GM18520 (cell line): ENCODE data around the gene LHX3.

Experiments
- ATAC-seq: cut with Tn5 transposase; IDR thresholded peaks from one replicate; pipeline ENCODE4 v1.9.1; 2021; ENCODE audit not compliant: unreplicated experiment

Gene LHX3

DNA sequence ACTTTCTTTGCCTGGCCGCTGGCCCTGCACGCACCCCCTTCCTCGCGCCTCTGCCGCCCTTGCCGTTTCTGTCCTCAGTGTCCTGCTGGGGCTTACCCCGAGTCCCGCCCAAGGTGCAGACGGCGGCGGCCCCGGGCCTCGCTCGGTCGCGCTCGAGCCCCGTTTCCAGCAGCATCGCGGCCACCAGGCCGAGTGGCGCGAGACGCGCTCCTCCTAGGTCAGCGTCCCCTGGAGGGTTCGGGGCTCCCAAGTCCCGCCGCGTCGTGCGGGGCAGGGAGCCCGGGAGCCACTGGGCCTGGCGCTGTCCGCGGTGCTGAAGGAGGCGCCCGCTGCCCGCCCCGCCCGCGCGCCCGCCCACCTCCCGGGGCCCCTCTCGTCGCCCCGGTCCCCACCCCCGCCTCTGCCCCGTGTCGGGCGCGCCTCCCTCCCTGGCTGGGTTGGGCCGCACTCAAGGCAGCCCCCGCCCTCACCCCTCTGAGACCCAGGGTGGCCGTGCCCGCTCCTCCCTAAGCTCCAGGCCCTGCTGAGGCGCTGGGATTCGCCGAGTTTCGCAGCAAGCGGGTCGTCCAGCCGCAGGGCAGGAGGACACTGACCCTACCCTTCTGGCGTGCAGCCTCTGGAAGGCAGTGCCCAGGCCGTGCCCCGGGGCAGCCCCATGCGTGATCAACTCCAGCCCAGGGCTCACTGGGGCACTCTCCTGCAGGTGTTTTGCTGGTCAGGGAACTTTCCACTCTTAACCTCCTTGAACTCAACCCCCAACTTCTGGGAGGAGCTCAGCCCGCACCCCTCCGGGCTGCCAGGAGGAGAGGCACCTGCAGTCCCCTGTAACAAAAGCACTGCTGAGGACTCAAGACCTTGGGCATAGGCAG, at the start of gene LHX3:
TSS of gene LHX3 (minus strand) at position 291 of the 869 bp plus-strand sequence. CDS start at position 175, 116 bp downstream.
- ATAC-seq, result no peak

DNA sequence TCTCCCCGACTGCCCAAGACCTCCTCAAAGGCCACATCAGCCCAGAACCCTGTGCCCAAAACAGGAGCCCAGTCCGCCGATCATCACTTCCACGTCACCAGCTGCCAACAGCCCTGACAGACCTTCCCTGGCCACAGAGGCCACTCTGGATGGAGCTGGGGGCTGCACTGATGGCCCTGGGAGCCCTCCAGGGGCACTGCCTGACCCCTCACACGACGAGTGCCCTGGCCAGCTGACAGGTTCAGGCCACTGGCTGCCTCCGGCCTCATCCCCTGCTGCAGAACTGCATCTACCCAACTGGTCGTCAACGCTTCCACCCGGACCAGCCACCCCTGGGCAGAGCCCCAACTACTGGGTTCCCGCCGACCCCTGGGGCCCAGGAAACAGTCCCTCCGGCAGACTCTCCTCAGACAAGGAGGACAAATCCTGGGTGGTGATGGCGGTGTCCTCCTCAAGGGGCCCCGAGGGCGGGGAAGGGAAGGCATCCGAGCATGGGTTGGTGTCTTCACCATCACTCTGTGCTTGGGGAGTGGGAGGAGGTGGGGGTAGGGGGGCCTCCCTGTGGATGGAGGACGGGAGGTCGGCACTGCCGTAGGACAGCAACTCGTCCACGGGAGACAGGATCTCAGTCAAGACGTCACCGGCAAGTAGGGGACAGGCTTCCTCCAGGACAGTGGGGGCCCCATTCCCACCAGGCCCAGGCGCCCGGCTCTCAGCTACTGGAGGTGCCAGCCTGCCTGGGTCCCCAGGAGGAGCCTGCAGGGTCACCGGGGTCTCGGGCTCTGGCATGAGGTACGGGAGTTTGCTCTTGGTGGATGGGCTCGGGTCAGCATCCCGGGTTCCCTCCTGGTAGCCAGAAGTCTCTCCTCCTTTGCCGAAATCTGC, 48.6 kb upstream of the LHX3 start:
- ATAC-seq, result no peak

DNA sequence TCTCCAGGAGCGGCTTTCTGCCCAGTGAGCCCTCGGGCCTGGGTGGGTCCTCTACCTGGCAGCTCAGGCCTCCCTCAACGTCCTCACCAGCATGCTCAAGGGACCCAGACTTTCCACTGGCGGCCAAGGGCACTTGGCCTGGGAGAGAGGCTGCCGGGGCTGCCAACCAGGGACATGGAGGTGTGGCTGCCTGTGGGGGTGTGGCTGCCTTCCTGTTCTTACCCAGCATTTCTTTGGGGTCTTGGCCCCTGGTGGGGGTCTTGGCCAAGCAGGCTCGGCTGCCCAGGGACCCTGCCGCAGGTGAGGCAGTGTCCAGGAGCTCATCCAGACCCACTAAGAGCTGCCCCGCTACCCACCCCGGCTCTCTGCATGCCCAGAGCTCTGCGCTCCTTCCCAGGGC, 47.9 kb upstream of the LHX3 start:
- ATAC-seq, result no peak

DNA sequence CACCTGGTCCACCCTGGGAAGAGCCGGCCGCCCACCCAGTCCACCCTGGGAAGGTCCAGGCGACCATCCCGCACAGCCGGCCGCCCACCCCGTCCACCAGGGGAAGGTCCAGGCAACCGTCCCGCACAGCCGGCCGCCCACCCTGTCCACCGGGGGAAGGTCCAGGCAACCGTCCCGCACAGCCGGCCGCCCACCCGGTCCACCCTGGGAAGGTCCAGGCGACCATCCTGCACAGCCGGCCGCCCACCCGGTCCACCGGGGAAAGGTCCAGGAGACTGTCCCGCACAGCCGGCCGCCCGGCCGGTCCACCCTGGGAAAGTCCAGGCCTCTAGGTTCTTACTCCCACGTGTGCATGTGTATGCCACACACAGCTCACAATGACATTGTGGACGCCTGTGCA, 47.4 kb upstream of the LHX3 start:
- ATAC-seq, result no peak

DNA sequence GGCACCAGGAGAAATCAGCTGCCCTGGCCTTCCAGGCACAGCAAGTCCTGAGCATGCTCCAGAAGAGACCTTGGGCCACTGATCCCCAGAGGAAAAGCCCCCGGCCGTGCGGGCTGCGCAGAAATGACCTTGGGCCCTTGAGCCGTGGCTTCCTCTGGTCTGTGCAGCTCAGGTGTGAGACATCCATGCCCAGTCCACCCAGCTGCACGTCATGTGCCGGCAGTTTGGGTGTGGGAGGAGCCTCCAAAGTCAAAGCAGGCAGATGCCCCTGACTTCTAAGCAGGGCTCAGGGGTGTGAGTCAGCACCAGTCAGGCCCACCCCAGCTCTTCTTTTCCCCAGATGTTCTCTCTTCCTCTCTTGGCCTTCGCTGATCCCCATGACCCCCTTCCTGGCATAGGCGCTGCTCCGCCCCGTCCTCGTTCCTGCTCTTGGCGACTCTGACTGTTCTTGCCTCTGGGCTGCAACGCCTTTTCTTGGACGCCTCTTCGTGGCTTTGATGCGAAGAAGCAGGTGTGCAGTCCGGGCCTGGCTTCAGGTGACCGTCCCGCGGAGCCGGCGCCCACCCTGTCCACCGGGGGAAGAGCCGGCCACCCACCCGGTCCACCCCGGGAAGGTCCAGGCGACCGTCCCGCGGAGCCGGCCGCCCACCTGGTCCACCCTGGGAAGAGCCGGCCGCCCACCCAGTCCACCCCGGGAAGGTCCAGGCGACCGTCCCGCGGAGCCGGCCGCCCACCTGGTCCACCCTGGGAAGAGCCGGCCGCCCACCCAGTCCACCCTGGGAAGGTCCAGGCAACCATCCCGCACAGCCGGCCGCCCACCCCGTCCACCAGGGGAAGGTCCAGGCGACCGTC, 46.6 kb upstream of the LHX3 start:
- no peak for ATAC-seq

DNA sequence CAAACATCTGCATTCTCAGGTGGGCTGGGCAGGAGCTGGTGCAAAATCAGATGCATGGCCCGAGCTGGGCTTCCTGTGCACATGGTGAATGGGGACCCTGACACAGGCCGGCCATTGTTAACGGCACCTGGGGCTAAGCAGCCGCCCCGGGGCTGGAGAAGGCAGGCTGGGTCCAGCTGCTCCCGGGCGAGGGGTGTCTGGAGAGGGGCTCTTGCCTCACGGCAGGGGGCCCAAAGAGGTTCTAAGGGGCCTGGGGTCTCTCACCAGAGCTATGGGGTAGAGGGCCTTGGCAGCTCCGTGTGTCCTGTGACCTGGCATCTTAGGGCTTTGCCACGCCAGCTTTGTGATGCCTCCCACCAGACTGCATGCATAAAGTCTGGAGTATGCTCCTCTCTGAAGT, 45.7 kb upstream of the LHX3 start:
- ATAC-seq, result no peak

DNA sequence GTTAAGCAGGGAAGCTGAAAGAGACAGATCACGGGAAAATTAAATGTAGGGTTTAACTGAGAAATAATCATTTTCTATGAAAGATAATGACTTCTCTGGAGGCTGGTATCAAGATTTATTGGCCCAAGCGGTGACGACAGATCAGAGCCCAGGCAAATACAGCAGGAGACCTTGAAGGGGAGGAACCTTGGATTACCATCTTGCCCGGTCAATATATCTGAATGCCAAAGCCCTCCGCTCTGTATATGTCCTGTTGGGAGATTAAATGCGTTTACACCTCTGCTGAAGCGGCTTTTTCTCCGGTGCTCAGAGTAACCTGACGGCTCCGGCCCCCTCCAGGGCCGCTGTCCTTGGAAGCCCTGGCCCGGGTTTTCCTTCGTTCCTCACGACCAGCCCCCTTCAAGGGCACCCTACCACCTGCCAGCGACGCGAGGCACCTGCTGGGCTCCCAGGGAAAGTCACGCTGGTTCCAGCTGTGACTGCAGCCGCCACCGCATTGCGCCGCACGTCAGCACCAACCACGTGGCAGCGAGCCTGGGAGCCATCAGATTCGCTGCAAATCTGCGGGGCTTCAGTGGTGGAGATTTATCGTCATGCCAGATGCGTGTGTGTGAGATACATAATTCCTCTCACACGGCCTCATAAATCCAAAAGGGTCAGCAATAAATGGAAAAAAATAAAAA, 45.1 kb upstream of the LHX3 start:
- ATAC-seq, result no peak

DNA sequence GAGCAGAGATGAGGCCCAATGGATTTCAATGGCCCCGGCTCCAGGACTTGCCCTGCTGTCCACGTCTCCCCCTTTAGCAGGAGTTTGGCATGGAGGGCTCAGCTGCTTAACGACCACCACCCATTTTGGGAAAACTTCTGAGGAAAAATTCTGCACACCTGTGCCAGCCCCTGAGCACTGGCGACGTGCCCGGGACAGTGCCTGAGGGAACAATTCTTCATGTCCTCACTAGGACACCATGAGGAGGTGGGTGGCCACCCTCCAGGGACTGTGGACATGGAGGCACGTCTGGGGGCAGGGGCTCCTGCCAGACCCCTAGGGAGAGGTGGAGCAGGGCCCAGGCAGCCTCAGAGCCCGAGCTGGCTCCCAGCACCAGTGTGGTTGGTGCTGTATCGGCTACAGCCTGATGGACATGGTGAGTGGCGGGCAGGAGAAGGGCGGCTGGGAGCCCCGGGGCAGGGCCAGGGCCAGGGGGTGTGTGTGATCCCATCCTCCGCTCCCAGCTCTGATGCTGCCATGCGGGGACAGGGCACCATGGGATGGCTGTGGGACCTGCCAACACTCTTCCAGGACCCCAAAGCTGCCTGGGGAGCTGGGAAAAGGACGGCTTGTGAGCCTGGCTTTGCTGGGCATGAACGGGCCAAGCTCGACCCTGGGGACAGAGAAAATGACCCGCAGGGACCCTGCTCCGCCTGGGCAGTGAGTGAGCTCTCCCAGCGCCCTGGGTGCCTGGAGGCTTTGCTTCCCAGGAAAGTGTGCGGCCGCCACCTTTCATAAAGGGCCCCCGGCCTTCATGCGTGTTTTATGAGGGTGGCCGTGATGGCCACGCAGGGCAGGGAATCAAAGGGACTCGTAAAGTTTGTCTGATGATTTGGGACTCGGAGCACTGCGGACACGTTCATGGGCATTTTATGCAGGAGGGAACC, 44.3 kb upstream of the LHX3 start:
- ATAC-seq, result no peak

DNA sequence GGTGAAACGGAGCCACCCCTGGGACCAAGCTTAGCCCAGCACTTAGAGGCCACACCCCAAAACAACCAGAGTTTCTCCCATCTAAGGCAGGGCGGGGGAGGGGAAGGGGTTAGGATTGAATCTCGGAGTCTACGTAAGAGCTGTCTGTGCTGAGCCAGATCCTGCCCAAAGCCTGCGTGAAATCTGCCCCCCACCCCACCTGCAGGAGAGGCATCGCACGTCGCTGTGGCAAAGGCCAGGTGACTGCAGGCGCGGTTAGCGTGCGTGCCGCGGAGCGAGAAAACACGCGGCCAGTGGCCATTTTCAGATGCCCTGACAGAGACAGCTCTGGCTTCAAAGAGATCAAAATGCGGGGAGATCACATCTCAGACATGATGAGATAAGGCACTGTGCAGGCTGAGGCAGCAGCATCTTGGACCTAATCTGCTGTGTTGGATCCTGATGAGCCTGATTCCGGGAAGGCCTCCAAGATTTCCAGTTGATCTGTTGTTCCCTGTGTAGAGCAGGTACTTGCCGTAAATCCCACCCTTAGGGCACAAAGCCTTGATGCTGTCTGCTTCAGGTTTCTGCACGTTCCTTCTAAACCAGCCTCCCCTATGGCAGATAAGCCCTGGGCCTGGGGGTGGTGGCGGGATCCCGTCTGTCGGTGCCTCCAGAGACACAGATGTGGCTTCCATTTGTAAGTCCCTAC, 43.2 kb upstream of the LHX3 start:
- no peak for ATAC-seq

DNA sequence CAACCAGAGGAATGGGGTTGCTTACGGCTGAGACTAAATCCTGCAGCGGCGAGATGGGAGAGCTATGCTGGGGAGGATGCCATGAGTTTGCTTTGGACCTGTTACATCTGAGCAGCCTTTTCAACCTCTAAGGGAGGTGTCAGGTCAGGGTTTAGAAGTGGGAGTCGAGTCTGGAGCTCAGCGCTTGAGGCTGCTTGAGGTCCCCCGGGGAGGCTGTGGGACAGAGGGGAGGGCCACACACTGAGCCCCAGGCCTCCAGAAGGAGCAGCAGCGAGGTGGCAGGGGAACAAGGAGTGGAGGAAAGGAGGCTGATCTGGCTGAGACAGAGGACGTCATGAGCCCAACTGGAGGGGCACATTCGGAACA, 42.6 kb upstream of the LHX3 start:
- no peak for ATAC-seq

DNA sequence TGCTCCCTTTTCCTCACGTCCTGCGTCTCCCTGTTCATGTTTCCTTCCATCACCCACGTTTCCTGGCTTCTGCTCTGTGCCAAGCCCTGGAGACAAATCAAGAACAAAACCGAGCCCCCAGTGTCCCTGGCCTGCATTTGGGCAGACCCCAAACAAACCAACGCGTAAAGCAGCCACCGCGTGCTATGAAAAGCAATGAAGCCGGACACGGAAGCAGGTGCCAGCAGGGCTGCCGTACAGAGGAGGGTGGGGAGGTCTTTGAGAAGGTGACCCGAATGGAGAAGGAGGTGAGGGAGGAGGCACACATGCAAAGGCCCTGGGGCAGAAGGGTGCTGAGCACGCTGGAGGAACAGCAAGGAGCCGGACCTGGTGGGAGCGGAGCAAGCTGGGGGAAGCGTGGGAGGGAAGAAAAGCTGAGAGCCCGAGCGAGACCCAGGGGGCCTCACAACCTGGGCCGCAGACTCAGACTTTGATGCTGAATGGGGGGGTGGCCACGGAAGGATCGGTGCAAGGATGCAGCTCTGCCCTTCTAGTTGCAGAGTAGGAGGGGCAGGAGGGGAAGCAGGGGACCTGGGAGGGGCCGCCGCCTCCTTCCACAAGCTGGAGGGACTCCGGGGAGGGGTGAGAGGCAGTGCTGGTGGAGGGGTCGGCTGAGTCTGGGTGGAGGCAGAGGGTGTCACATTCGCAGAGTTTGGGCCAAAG, 42.1 kb upstream of the LHX3 start:
- ATAC-seq, result no peak

DNA sequence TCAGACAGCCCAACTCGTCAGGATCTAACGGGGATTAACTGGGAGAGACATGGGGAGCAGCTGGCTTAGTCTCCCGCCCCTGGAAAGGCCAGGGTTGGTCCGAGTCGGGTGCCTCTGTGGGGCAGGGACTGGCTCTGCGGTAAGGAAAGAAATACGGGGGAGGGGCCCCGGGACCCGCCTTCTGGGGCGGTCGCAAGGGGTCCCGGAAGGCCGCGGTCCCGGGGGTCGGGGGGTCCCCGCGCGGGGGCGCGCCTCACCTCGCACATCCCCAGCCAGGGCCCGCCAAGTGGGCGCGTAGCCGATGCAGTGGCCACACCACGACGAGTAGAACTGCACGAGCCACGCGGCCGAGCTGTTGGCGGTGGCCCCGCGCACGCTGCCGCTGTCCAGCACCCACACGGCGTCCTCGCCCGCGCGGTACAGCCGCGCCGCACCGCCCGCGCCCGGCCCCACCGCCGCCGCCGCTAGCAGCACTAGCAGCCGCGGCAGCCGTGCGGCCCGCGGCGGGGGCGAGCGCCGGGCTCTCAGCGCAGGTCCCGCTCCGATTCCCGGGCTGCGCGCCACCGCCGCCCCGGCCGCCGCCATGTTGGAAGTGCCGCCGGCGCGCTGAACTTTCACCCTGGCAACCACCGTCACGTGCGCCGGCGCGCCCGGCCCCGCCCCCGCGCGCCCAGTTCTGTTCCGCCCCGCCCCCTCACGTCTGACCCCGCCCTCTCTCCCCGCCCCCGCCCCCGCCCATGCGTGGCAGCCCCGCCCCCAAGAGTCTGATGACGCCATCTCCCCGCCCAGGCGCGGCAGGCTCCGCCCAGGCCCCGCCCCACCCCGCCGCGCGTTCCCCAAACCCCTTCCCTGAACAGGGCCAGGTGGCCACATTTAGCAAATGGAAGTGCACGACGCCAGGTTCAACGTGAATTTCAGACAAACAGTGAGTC, 40.6 kb upstream of the LHX3 start, which contains the start of gene QSOX2:
TSS of gene QSOX2 (minus strand) at position 594 of the 932 bp plus-strand sequence. CDS start at position 585, 9 bp downstream.
- ATAC-seq, result peak; percentile 35

DNA sequence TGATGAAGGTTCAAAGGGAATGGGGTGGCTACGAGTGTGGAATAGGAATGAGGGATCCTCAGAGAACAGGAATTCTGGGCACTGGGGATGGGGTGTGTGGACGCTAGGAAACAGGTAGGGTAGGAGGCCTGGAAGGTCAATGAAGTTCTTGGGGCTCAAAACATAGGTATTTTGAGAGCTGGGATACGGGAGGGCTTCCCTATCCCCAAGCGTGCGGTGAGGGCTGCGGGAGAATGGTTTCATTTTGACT, 40.0 kb upstream of the LHX3 start:
- ATAC-seq, result no peak

DNA sequence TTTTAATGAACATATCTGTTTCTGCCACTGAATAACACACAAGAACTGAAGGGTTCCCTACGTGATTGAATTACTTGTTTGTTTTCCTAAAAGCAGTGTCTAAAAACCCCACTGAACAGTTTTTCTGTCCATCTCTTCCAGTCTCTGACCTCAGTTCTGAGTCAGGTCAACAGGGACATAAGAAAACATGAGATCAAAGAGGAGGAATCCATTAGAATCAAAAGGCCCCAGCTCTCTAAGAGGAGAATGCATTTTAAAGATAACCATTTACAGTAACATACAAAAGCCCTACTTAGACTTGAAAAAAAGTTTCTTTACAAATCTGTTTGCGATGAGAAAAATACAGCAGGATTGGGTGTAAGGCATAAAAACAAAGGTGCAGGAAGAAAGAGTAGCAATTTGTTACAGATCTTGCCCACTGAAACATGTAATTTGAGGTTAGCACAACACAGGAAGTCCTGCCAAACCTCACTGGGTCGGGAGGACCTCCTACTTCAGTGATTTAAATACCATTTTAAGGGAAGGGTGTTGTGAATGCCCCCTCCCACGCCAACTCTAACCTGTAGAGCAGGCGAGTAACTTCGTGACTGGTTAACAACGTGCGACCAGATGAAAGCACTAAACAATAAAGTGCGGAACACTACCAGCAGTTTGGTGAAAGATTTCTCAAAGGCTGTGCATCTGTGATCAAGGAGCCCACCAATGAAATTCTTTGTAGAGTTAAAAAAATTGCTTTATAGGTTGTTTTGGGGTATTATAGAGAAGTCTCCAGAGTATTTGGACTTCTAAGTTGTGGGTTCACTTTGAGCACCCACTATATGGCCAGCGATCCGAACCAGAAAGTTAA, 39.4 kb upstream of the LHX3 start:
- no peak for ATAC-seq

DNA sequence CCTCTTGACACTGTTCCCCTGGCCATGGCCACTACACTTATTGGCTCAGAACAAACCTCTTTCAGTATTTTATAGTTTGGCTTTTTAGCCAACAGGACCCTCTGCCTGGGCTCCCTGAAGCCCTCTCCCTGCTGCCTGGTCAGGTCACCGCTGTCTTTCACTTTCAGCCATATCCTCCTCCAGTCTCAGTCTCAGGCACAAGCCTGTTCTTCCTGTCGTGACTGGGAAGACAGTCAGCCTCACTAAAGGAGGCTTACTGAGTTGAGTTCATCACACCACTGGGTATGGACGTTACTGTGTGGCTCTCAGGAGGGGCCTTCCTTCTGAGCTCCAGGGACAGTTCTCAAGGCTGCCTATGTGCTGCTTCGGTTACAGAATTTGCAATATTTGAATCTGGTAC, 38.7 kb upstream of the LHX3 start:
- no peak for ATAC-seq

DNA sequence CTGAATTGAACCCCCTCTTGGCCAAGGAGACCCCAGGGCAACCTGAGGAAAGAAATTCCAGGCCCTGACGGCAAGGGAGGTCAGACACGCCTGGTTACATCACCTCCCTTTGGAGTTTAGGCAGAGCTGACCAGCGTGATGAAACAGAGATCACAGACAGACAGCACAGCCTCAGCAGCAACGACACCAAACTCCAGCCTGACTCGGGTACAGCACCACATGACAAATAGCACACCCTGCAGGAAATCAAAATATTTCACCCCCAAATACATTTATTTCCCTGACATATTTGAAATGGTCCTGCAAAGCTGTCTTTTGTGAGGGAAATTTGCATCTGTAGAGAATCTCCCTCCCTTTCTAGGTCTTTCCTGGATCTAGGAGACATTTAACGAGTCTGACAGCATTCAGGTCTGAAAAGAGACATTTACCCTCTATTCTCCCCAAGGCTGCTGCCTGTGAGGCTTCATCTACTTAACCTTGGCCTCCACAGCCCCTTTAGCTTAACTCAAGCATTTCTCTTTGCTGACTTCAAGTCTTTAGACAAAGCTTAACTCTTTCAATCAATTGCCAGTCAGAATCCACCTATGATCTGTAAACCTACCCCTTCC, 38.1 kb upstream of the LHX3 start:
- no peak for ATAC-seq
